Measurements from ENCODE around the gene TCIRG1. TPM values are rescaled to one million over a fixed set of nuclear protein-coding genes. Genes with fewer than 3 reads are reported as not detected.
A peak's percentile ranks its signal among the peaks of the same experiment; 100 is the strongest.

Gene TCIRG1
- total and polyA plus RNA-seq, 2 of the 13 experiments (the other 11 are each of a cell fraction or from before 2014, with no cell fraction given) = 48.0 to 69.6 TPM

DNA sequence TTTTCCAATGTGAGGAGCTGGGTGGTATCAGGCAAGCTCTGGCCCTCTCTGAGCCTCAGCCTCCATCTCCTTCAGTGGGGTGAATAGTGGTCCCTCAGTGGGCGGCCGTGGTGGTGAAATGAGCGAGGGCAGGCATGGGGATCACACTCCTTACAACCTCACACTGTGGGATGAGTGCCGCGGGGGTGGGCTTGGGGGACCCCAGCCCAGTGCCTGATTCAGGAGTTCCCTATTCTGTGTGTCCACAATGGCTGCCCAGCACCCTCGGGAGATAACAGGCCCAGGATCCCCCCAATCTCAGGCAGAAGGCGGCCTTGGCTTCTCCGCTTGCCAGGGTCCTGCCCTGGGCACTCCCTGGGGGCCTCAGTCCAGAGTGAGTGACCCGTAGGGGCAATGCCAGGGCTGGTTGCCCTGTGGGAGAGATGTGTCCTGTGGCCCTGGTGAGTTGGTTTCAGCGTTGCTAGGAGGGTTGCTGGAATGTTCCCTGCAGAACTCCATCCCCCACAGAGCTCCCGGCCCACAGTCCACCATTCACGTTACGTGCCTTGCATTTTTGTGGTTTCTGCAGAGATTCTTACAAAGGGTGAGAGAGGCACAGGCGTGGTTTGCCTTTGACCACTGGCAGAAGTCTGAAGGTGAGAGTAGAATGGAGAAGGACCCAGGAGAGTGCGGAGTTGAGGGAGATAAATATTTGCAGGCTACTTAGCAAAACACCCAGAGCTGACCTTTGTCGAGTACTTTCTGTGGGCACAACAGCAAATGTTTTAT lies 25.8 kb upstream of the TCIRG1 start (continued):
- TF ChIP-seq ZC3H13 (CRISPR knock-in tag; IDR thresholded peaks at IDR 0.05) = no peak
- TF ChIP-seq, protein P1, sequence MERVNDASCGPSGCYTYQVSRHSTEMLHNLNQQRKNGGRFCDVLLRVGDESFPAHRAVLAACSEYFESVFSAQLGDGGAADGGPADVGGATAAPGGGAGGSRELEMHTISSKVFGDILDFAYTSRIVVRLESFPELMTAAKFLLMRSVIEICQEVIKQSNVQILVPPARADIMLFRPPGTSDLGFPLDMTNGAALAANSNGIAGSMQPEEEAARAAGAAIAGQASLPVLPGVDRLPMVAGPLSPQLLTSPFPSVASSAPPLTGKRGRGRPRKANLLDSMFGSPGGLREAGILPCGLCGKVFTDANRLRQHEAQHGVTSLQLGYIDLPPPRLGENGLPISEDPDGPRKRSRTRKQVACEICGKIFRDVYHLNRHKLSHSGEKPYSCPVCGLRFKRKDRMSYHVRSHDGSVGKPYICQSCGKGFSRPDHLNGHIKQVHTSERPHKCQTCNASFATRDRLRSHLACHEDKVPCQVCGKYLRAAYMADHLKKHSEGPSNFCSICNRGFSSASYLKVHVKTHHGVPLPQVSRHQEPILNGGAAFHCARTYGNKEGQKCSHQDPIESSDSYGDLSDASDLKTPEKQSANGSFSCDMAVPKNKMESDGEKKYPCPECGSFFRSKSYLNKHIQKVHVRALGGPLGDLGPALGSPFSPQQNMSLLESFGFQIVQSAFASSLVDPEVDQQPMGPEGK (CRISPR knock-in tag; IDR thresholded peaks at IDR 0.05) = 0 out of 2 replicates have a peak, but pooled peaks have one; percentile 48
- peak; percentile 99 for TF ChIP-seq TEAD3 (CRISPR knock-in tag; optimal IDR thresholded peaks at IDR 0.05; ENCODE audit: borderline replicate concordance)
- peak; percentile 59; the same call in 1 of the 2 replicates for TF ChIP-seq ZNF788 (CRISPR knock-in tag; IDR thresholded peaks at IDR 0.05; ENCODE audit: borderline replicate concordance)
- no peak for TF ChIP-seq SIN3B (IDR thresholded peaks at IDR 0.05; ENCODE audit: low read length)
- no peak for TF ChIP-seq MTF1 (CRISPR knock-in tag; IDR thresholded peaks at IDR 0.05)
- TF ChIP-seq, protein P2, sequence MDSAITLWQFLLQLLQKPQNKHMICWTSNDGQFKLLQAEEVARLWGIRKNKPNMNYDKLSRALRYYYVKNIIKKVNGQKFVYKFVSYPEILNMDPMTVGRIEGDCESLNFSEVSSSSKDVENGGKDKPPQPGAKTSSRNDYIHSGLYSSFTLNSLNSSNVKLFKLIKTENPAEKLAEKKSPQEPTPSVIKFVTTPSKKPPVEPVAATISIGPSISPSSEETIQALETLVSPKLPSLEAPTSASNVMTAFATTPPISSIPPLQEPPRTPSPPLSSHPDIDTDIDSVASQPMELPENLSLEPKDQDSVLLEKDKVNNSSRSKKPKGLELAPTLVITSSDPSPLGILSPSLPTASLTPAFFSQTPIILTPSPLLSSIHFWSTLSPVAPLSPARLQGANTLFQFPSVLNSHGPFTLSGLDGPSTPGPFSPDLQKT (CRISPR knock-in tag; IDR thresholded peaks at IDR 0.05; ENCODE audit: borderline replicate concordance) = no peak
- peak; percentile 73; the same call in 1 of the 2 replicates for TF ChIP-seq SOX5 (CRISPR knock-in tag; IDR thresholded peaks at IDR 0.05; ENCODE audit: borderline replicate concordance)
- TF ChIP-seq FIP1L1 (IDR thresholded peaks at IDR 0.05; ENCODE audit: borderline replicate concordance, insufficient read depth, low read depth, low read length) = no peak
- TF ChIP-seq ZNF205 (CRISPR knock-in tag; IDR thresholded peaks at IDR 0.05) = no peak
- TF ChIP-seq, protein P3, sequence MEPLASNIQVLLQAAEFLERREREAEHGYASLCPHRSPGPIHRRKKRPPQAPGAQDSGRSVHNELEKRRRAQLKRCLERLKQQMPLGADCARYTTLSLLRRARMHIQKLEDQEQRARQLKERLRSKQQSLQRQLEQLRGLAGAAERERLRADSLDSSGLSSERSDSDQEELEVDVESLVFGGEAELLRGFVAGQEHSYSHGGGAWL (CRISPR knock-in tag; IDR thresholded peaks at IDR 0.05) = no peak
- TF ChIP-seq ZNF7 (CRISPR knock-in tag; IDR thresholded peaks at IDR 0.05) = no peak
- no peak for TF ChIP-seq ZBTB1 (CRISPR knock-in tag; IDR thresholded peaks at IDR 0.05; ENCODE audit: borderline replicate concordance)
- peak; percentile 23; the same call in 1 of the 2 replicates for TF ChIP-seq FOSL2 (CRISPR knock-in tag; IDR thresholded peaks at IDR 0.05)
- 0 out of 2 replicates have a peak, but pooled peaks have one; percentile 39 for TF ChIP-seq RFX3 (CRISPR knock-in tag; IDR thresholded peaks at IDR 0.05)
- TF ChIP-seq ERF (CRISPR knock-in tag; IDR thresholded peaks at IDR 0.05) = peak; percentile 52; the same call in 1 of the 2 replicates
- TF ChIP-seq, protein P4, sequence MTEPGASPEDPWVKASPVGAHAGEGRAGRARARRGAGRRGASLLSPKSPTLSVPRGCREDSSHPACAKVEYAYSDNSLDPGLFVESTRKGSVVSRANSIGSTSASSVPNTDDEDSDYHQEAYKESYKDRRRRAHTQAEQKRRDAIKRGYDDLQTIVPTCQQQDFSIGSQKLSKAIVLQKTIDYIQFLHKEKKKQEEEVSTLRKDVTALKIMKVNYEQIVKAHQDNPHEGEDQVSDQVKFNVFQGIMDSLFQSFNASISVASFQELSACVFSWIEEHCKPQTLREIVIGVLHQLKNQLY (CRISPR knock-in tag; IDR thresholded peaks at IDR 0.05) = 0 out of 2 replicates have a peak, but pooled peaks have one; percentile 48
- 0 out of 2 replicates have a peak, but pooled peaks have one; percentile 39 for TF ChIP-seq BHLHE40 (IDR thresholded peaks at IDR 0.05; ENCODE audit: low read length)
- no peak for TF ChIP-seq ZNF605 (CRISPR knock-in tag; IDR thresholded peaks at IDR 0.05)
- peak; percentile 92 for TF ChIP-seq ZNF768 (CRISPR knock-in tag; IDR thresholded peaks at IDR 0.05)
- TF ChIP-seq ZNF331 (CRISPR knock-in tag; IDR thresholded peaks at IDR 0.05) = 0 out of 2 replicates have a peak, but pooled peaks have one; percentile 19
- peak; percentile 36; the same call in 1 of the 2 replicates for TF ChIP-seq NFKB2 (CRISPR knock-in tag; IDR thresholded peaks at IDR 0.05; ENCODE audit: borderline replicate concordance)
- peak; percentile 52; the same call in 1 of the 2 replicates for TF ChIP-seq ZNF766 (CRISPR knock-in tag; IDR thresholded peaks at IDR 0.05; ENCODE audit: borderline replicate concordance)
- TF ChIP-seq ZFP62 (CRISPR knock-in tag; IDR thresholded peaks at IDR 0.05) = no peak
- peak; percentile 26; the same call in 1 of the 2 replicates for TF ChIP-seq FOXA3 (CRISPR knock-in tag; IDR thresholded peaks at IDR 0.05)

Measured in HepG2 (cell line).